ENCODE data around the gene GRAP2.

GRAP2 gene

DNA sequence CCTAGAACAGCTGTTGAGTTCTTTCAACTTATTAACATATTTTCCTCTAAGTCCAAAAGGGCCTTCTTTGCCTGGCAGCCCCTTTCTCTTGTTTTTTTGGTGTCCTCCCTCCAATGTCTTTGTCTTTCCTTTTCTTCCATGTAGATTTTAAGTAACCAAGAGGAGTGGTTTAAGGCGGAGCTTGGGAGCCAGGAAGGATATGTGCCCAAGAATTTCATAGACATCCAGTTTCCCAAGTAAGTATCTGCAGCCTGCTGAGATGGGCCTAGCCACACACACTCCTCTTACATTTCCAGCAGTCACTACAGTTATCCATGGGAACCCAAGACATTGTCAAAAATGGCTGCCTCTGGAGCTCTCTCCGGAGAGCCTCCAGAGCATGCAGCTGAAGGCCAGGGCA lies 54.8 kb downstream of the GRAP2 start:
- Histone ChIP-seq H3K9ac (ENCODE audit: low read length) (no peak overlapping the region), H3K27me3 (replicated peaks; ENCODE audit: insufficient read depth, low read length) (no peaks in the 10 kb centered on the region), H3K4me3 (ENCODE audit: low read length) (no peak overlapping the region), H3K9me3 (replicated peaks; ENCODE audit: insufficient read depth, low read length) (no peaks in the 10 kb centered on the region), H3K4me2 (ENCODE audit: low read depth, low read length) (no peak overlapping the region), H3K27ac (ENCODE audit: low read length) (no peak overlapping the region), H3K9me2 (replicated peaks; ENCODE audit: insufficient read depth, low read length) (no peaks in the 10 kb centered on the region), H3K36me3 (replicated peaks; ENCODE audit: insufficient read depth, low read length) (no peaks in the 10 kb centered on the region), H3K79me2 (ENCODE audit: low read length) (no peaks in the 10 kb centered on the region), H2AFZ (ENCODE audit: low read length) (no peak overlapping the region), H3F3A (ENCODE audit: insufficient read depth, low read length) (peaks cover 20% of the 10 kb centered on the region), H3K4me1 (ENCODE audit: low read length) (peaks cover 39% of the 10 kb centered on the region), H4K20me1 (ENCODE audit: insufficient read depth, low read length) (no peaks in the 10 kb centered on the region)
- no peak for TF ChIP-seq EZH2 (optimal IDR thresholded peaks at IDR 0.05; ENCODE audit: low read depth, low read length)
- no peak for TF ChIP-seq EZH2phosphoT487 (IDR thresholded peaks at IDR 0.05; ENCODE audit: low read length)
- TF ChIP-seq, protein P1, sequence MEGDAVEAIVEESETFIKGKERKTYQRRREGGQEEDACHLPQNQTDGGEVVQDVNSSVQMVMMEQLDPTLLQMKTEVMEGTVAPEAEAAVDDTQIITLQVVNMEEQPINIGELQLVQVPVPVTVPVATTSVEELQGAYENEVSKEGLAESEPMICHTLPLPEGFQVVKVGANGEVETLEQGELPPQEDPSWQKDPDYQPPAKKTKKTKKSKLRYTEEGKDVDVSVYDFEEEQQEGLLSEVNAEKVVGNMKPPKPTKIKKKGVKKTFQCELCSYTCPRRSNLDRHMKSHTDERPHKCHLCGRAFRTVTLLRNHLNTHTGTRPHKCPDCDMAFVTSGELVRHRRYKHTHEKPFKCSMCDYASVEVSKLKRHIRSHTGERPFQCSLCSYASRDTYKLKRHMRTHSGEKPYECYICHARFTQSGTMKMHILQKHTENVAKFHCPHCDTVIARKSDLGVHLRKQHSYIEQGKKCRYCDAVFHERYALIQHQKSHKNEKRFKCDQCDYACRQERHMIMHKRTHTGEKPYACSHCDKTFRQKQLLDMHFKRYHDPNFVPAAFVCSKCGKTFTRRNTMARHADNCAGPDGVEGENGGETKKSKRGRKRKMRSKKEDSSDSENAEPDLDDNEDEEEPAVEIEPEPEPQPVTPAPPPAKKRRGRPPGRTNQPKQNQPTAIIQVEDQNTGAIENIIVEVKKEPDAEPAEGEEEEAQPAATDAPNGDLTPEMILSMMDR (IDR thresholded peaks at IDR 0.05; ENCODE audit: low read length), result no peak
- no peak for DNase-seq

DNA sequence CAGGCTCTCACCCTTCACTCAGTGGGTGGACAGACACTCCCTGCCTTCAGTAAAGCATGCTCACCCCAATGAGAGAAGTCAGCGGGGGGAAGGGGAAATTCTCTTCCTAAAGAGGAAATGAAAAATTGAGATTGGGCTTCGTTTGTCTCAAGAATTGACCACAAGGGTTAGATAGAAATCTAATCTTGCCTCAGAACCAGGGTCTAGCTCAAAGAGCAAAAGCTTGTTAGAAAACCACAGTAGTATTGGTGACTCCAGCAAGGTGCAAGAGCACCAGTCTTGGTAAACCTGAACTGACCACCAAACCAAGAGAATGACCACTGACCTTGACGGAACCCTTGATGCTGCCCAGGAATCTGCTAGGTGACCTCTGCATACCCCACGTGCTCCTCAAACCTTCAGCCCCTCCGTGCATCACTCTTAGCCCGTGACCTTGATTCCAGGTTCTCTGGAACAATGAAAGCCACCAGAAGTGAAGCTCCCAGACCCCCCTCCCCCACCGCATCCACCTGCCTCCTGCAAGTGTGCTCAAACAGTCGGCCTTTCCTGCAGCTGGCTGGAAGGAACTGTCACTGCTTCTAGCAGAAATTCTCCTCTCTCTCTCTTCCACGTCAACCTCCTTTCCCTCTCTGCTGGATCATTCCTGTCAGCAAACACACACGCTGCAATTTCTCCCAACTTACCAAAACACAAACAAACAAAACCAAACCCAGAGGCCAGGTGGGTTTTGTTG lies 56.2 kb downstream of the GRAP2 start:
- DNase-seq, result peak; percentile 91
- Histone ChIP-seq H3F3A (ENCODE audit: insufficient read depth, low read length) (peaks cover 25% of the 10 kb centered on the region), H3K27me3 (replicated peaks; ENCODE audit: insufficient read depth, low read length) (no peaks in the 10 kb centered on the region), H3K9me2 (replicated peaks; ENCODE audit: insufficient read depth, low read length) (no peaks in the 10 kb centered on the region), H3K36me3 (replicated peaks; ENCODE audit: insufficient read depth, low read length) (no peaks in the 10 kb centered on the region), H4K20me1 (ENCODE audit: insufficient read depth, low read length) (no peaks in the 10 kb centered on the region), H3K79me2 (ENCODE audit: low read length) (no peaks in the 10 kb centered on the region), H3K4me2 (ENCODE audit: low read depth, low read length) (peak overlapping the region; percentile 66), H3K27ac (ENCODE audit: low read length) (peak overlapping the region; percentile 66; the same call in 1 of the 2 replicates), H3K9ac (ENCODE audit: low read length) (no peak overlapping the region), H2AFZ (ENCODE audit: low read length) (no peak overlapping the region), H3K9me3 (replicated peaks; ENCODE audit: insufficient read depth, low read length) (no peaks in the 10 kb centered on the region), H3K4me3 (ENCODE audit: low read length) (no peak overlapping the region), H3K4me1 (ENCODE audit: low read length) (peaks cover 40% of the 10 kb centered on the region)
- TF ChIP-seq, protein P1 (IDR thresholded peaks at IDR 0.05; ENCODE audit: low read length), result no peak
- TF ChIP-seq EZH2phosphoT487 (IDR thresholded peaks at IDR 0.05; ENCODE audit: low read length), result no peak
- no peak for TF ChIP-seq EZH2 (optimal IDR thresholded peaks at IDR 0.05; ENCODE audit: low read depth, low read length)

DNA sequence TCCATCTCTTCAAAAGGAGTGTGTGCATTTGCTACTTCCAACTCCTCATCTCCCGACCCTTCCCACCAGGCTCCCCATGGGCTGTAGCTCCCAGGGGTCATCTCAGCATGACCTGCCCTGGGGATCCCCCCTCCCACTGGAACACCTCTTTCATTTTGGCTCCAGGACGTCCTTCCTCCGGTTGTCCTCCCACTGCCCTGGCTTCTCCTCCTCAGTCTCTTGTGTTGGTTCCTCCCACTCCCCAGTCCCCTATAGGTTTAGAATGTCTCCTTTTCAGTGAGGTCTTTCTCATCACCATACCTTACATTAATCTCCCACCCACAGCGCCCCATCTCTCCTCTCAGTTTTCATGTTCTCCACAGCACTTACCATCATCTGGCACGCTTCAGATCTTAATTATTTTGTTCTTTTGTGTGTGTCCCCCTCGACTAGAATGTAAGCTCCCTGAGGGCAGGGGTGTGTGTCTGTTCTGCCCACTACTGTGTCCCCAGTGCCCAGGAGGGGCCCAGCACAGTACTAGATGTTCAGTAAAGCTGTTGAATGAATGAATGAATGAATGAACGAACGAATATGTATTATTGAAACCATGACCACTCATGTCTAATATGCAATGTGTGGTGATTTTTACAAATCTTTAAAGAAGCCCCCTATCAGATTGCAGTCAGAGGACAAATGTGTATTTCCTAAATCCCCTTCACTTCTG lies 57.3 kb downstream of the GRAP2 start:
- Histone ChIP-seq H3K9ac (ENCODE audit: low read length) (no peak overlapping the region), H3K9me2 (replicated peaks; ENCODE audit: insufficient read depth, low read length) (no peaks in the 10 kb centered on the region), H3K4me3 (ENCODE audit: low read length) (no peak overlapping the region), H3K36me3 (replicated peaks; ENCODE audit: insufficient read depth, low read length) (no peaks in the 10 kb centered on the region), H3F3A (ENCODE audit: insufficient read depth, low read length) (peaks cover 26% of the 10 kb centered on the region), H3K4me1 (ENCODE audit: low read length) (peaks cover 33% of the 10 kb centered on the region), H4K20me1 (ENCODE audit: insufficient read depth, low read length) (no peaks in the 10 kb centered on the region), H3K27ac (ENCODE audit: low read length) (no peak overlapping the region), H2AFZ (ENCODE audit: low read length) (no peak overlapping the region), H3K9me3 (replicated peaks; ENCODE audit: insufficient read depth, low read length) (no peaks in the 10 kb centered on the region), H3K79me2 (ENCODE audit: low read length) (no peaks in the 10 kb centered on the region), H3K27me3 (replicated peaks; ENCODE audit: insufficient read depth, low read length) (no peaks in the 10 kb centered on the region), H3K4me2 (ENCODE audit: low read depth, low read length) (peak overlapping the region; percentile 27; the same call in 1 of the 2 replicates)
- TF ChIP-seq EZH2 (optimal IDR thresholded peaks at IDR 0.05; ENCODE audit: low read depth, low read length) (no peak), EZH2phosphoT487 (IDR thresholded peaks at IDR 0.05; ENCODE audit: low read length) (no peak)
- TF ChIP-seq, protein P1 (IDR thresholded peaks at IDR 0.05; ENCODE audit: low read length), result no peak
- DNase-seq, result no peak
